Measurements from ENCODE around the gene TSC1. TPM values are rescaled to one million over a fixed set of nuclear protein-coding genes. Genes with fewer than 3 reads are reported as not detected.

TSC1 gene
- total and polyA plus RNA-seq, 2 experiments from 2014 or later: 23.7 to 48.0 TPM

- H4K20me1 ChIP-seq (replicated peaks; ENCODE audit: insufficient read depth): no peaks in the 10 kb centered on the region
- H3K4me3 Mint-ChIP-seq: no peak overlapping the region
- H3K27me3 Mint-ChIP-seq (ENCODE audit: insufficient read depth, low read depth, poor library complexity): peaks cover 16% of the 10 kb centered on the region
- no peaks in the 10 kb centered on the region for H3K9me2 ChIP-seq (ENCODE audit: insufficient read depth)
- no peak for ATAC-seq
- H3K27me3 ChIP-seq (ENCODE audit: insufficient read depth): no peaks in the 10 kb centered on the region; the same call in 1 of the 2 replicates
- H3K27ac Mint-ChIP-seq: no peak overlapping the region
- TF ChIP-seq EZH2phosphoT487 (IDR thresholded peaks at IDR 0.05; ENCODE audit: unreplicated experiment) (no peak), CREB1 (CRISPR knock-in tag; IDR thresholded peaks at IDR 0.05; ENCODE audit: low read depth) (no peak), CTCF (conservative IDR thresholded peaks at IDR 0.05; ENCODE audit: low read depth in 2 of 2) (no peak), STAT1 (IDR thresholded peaks at IDR 0.05; ENCODE audit: unreplicated experiment) (no peak), NANOG (IDR thresholded peaks at IDR 0.05; ENCODE audit: borderline replicate concordance) (no peak), ZNF462 (CRISPR knock-in tag; IDR thresholded peaks at IDR 0.05) (no peak), EZH2 (IDR thresholded peaks at IDR 0.05; ENCODE audit: low read depth, unreplicated experiment) (no peak), ZNF331 (CRISPR knock-in tag; IDR thresholded peaks at IDR 0.05; ENCODE audit: low read depth) (no peak), ZNF114 (CRISPR knock-in tag; IDR thresholded peaks at IDR 0.05) (no peak), JUNB (IDR thresholded peaks at IDR 0.05; ENCODE audit: unreplicated experiment) (no peak), POLR2AphosphoS5 (IDR thresholded peaks at IDR 0.05; ENCODE audit: low read depth) (no peak)
- H3K36me3 ChIP-seq (ENCODE audit: insufficient read depth): no peaks in the 10 kb centered on the region
- H3K79me2 ChIP-seq (replicated peaks; ENCODE audit: insufficient read depth): no peaks in the 10 kb centered on the region
- no peak overlapping the region for H3K4me2 ChIP-seq
- H3K4me1 Mint-ChIP-seq: peaks cover under 1% of the 10 kb centered on the region; the same call in 1 of the 3 replicates
- no peaks in the 10 kb centered on the region for H3K4me1 ChIP-seq (ENCODE audit: insufficient read depth)
- H3K27ac ChIP-seq (ENCODE audit: low read depth): no peak overlapping the region
- DNase-seq (ENCODE audit: low spot score): no peak
- H3K36me3 Mint-ChIP-seq (ENCODE audit: low read depth): no peaks in the 10 kb centered on the region; the same call in 2 of the 3 replicates
- H3K9me3 Mint-ChIP-seq: no peaks in the 10 kb centered on the region
- no peak overlapping the region for H3K4me3 ChIP-seq
- H2AFZ ChIP-seq: no peak overlapping the region
- H3F3A ChIP-seq (replicated peaks; ENCODE audit: low read depth): no peaks in the 10 kb centered on the region
Observed at GRCh38 chr9:132985071-132985350, 40.6 kb upstream of the TSC1 start.

Data from GM23338 (cell line).